DND-41 (cell line): ENCODE data around the gene SH2D3A.

Experiments
- EZH2 ChIP-seq: IDR thresholded peaks from 3 replicates; pipeline ENCODE4 v1.6.1; 2012; ENCODE audit warnings: borderline replicate concordance, low read depth, mild to moderate bottlenecking, moderate library complexity, low read length, inconsistent platforms; ENCODE audit not compliant: severe bottlenecking
- TF ChIP-seq, protein P1 (sequence below): IDR thresholded peaks from 2 replicates; pipeline ENCODE4 v1.5.1; 2012; ENCODE audit warnings: borderline replicate concordance, low read length, moderate library complexity, mild to moderate bottlenecking; ENCODE audit not compliant: poor library complexity, severe bottlenecking; ENCODE audit errors: extremely low read depth

DNA sequence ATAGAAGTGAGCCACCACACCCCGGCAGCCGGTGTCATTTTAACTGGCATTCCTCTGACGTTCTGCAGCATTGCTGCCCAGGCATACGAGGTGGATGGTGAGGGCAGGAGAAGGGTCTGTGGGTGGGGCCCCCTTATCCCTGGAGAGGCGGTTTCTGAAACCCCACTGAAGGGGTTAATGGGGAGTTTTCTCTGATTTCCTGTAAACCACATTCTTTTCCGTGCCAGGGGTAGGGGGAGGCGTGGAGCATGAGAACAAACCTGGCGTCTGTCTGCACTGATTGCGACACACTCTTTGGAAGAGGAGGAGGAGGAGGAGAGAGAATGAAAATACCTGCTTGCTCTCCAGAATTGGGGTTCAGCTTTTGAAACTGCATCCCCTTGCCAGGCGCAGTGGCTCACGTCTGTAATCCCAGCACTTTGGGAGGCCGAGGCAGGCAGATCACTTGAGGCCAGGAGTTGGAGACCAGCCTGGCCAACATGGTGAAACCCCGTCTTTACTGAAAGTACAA is 44.1 kb downstream of the SH2D3A start:
- TF ChIP-seq, protein P1, sequence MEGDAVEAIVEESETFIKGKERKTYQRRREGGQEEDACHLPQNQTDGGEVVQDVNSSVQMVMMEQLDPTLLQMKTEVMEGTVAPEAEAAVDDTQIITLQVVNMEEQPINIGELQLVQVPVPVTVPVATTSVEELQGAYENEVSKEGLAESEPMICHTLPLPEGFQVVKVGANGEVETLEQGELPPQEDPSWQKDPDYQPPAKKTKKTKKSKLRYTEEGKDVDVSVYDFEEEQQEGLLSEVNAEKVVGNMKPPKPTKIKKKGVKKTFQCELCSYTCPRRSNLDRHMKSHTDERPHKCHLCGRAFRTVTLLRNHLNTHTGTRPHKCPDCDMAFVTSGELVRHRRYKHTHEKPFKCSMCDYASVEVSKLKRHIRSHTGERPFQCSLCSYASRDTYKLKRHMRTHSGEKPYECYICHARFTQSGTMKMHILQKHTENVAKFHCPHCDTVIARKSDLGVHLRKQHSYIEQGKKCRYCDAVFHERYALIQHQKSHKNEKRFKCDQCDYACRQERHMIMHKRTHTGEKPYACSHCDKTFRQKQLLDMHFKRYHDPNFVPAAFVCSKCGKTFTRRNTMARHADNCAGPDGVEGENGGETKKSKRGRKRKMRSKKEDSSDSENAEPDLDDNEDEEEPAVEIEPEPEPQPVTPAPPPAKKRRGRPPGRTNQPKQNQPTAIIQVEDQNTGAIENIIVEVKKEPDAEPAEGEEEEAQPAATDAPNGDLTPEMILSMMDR: no peak
- no peak for TF ChIP-seq EZH2
